BLaER1 (cell line): ENCODE measurements around the gene RMND5B.
"Not testable (repeated sequence)": the region's sequence is repeated elsewhere in the genome, so short reads cannot be mapped to it uniquely, and the experiment has no call there.

Experiments used
- H3K27ac ChIP-seq: shearing (Covaris generic); formaldehyde crosslinking; 2 replicates; pipeline ENCODE4 v1.8.1; 2022
- H3K27me3 ChIP-seq: shearing (Covaris generic); formaldehyde crosslinking; 2 replicates; pipeline ENCODE4 v1.8.1; 2022
- H3K36me3 ChIP-seq: shearing (Covaris generic); formaldehyde crosslinking; 2 replicates; pipeline ENCODE4 v1.8.1; 2022
- H3K4me1 ChIP-seq: shearing (Covaris generic); formaldehyde crosslinking; 2 replicates; pipeline ENCODE4 v1.8.1; 2022
- H3K4me2 ChIP-seq: shearing (Covaris generic); formaldehyde crosslinking; 2 replicates; pipeline ENCODE4 v1.8.1; 2022
- H3K4me3 ChIP-seq: shearing (Covaris generic); formaldehyde crosslinking; 2 replicates; pipeline ENCODE4 v1.8.1; 2022
- H3K9ac ChIP-seq: shearing (Covaris generic); formaldehyde crosslinking; 2 replicates; pipeline ENCODE4 v1.8.1; 2022
- H3K9me3 ChIP-seq: shearing (Covaris generic); formaldehyde crosslinking; 2 replicates; pipeline ENCODE4 v1.8.1; 2022
- H4K20me1 ChIP-seq: shearing (Covaris generic); formaldehyde crosslinking; 2 replicates; pipeline ENCODE4 v1.8.1; 2022
- Cebpa-rat ChIP-seq: shearing (Covaris generic); IDR thresholded peaks from 2 replicates; pipeline ENCODE4 v1.8.1; 2022

Gene RMND5B, protein sequence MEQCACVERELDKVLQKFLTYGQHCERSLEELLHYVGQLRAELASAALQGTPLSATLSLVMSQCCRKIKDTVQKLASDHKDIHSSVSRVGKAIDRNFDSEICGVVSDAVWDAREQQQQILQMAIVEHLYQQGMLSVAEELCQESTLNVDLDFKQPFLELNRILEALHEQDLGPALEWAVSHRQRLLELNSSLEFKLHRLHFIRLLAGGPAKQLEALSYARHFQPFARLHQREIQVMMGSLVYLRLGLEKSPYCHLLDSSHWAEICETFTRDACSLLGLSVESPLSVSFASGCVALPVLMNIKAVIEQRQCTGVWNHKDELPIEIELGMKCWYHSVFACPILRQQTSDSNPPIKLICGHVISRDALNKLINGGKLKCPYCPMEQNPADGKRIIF

DNA sequence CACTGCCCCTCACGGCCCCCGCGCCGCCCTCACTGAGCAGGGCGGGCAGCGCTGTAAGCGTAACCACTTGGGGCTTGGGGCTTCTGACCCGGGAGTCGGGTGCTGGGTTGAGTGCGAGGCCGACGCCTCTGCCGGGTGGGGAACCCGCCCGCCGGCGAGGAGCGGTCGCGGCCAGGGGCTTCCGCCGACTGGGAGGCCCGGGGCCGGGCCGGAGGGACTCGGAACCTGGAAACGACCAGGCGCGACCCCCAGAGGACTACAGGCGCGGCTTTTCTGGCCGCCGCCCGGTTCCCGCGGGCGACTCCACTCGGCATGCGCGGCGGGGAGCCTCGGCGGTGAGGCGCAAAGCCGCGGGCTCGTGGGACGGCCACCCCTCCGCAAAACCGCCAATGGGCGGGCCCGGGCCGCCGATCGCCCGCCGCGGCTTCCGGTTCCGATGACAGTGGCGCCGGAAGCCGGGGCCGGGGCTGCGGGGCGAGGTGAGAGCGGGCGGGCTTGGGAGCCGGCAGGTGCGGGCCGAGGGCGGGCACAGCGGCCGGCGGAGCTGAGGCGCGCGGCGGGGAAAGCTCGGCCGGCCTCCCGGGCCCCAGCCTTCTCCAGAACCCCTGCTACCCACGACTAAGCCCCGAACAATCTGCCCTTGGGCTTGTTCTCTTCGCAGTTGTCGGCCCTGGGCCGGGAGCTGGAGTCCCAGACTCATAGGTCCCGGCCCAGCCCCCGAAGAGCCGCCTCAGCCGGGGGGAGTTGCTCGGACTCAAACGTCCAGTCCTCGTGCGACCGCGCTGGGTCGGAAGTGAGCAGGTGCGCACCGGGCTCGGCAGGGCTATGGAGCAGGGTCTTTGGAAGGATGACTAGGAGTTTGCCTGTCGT lies at the start of gene RMND5B:
Gene RMND5B, plus strand, starts transcription at position 439 of the 870 bp plus-strand sequence. CDS start 7,106 bp downstream, outside the sequence.
- TF ChIP-seq Cebpa-rat, result no peak
- H3K36me3 ChIP-seq, result peaks cover 14% of the 10 kb centered on the region
- no peaks in the 10 kb centered on the region for H3K27me3 ChIP-seq
- H4K20me1 ChIP-seq, result 0 out of 2 replicates have a peak, but pooled peaks cover 7% of the 10 kb centered on the region
- H3K4me1 ChIP-seq, result peaks cover 47% of the 10 kb centered on the region
- H3K9me3 ChIP-seq, result no peaks in the 10 kb centered on the region
- H3K4me3 ChIP-seq, result peak within 1 kb of the TSS; percentile 76
- peak within 1 kb of the TSS; percentile 91 for H3K4me2 ChIP-seq
- peak within 1 kb of the TSS; percentile 93 for H3K27ac ChIP-seq
- peak within 1 kb of the TSS; percentile 86 for H3K9ac ChIP-seq

DNA sequence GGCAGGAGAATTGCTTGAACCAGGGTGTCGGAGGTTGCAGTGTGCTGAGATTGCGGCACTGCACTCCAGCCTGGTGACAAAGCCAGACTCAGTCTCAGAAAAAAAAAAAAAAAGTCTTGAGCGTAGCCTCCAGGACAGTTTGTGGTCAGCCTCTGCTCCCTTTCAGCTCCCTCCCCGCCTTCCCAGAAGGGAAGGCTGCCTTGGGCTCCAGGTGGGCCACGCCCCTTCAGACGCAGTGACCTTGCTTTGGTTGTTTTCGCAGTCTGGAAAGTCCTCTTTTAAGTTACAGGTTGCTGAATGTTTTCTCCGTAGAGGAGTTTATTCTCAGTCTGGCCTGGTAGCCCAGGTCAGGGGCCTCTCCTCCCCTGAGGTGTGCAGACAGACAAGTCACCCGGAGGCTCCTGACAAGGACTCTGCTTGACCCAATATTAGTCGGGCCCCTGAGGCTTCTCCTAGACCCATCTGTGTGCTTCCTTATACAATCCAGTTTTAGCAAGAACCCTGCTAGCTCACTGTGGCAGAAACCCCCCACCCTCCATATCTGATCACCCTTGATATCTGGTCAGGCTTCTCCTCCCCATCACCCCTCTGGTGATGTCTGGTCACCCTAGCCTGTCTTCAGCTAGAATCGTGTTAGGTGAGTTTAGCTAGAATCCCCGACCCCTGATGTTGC lies 49.1 kb upstream of the RMND5B start:
- no peak overlapping the region for H3K27ac ChIP-seq
- H3K4me2 ChIP-seq, result no peak overlapping the region

DNA sequence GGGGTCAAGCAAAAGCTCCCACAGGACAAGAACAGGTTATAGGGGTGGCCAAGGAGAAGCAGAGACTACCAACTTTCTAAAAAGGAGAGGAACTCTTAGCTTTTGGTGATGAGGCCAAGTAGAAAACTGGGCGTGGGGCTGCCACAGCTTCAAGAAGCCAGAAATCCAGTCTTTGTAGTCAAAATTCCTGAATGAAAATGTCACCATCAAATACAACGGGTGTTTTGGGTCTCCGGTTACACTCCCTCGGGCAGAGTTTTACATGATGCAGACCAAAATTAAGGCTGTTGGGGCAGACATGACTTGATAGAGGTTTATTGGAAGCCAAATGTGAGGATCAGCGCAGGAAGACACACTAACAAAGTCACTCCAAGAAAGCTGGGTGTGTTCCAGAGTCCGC lies 46.9 kb upstream of the RMND5B start:
- Histone ChIP-seq H3K27me3 (no peaks in the 10 kb centered on the region), H3K4me2 (peak overlapping the region; percentile 59), H3K4me3 (no peak overlapping the region), H3K27ac (no peak overlapping the region), H3K9ac (no peak overlapping the region), H3K4me1 (peaks cover 27% of the 10 kb centered on the region), H3K36me3 (no peaks in the 10 kb centered on the region), H4K20me1 (no peaks in the 10 kb centered on the region), H3K9me3 (no peaks in the 10 kb centered on the region)
- TF ChIP-seq Cebpa-rat, result no peak

More for the DNA sequence above, 49.1 kb upstream of the RMND5B start:
- Histone ChIP-seq H3K9me3 (no peaks in the 10 kb centered on the region), H4K20me1 (no peaks in the 10 kb centered on the region), H3K9ac (no peak overlapping the region), H3K4me1 (peaks cover 40% of the 10 kb centered on the region), H3K4me3 (no peak overlapping the region), H3K27me3 (no peaks in the 10 kb centered on the region), H3K36me3 (no peaks in the 10 kb centered on the region)
- TF ChIP-seq Cebpa-rat, result no peak

DNA sequence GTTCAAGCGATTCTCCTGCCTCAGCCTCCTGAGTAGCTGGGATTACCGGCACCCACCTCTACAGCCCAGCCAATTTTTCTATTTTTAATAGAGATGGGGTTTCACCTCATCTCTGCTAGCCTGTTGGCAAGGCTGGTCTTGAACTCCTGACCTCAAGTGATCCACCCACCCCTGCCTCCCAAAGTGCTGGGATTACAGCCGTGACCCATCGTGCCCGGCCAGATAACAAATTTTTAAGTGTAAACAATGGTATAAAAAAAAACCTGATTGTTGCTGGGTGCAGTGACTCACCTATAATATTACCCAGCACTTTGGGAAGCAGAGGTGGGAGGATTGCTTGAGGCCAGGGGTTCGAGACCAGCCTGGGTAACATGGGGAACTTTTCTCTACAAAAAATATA lies 45.5 kb upstream of the RMND5B start:
- no peak for TF ChIP-seq Cebpa-rat
- no peak overlapping the region for H3K9ac ChIP-seq

DNA sequence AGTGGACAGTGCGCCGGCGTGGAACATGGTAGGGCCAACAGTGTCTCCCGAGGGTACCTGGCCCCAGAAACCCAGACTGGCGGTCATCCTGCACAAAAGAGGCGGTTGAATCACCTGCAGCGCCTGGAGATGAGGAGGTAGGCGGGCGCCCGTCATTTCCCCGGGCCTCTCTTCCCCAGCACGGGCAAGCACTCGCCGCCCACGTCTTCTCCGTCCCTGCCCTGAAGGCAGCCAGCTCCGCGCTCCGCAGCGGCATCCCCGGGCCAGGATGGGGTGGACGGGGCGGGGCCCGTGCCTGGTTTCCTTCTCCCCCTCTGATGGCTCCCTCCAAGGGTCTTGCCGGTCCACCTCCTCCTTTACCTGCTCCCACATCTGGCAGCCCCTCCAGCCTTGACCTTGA lies 44.5 kb upstream of the RMND5B start:
- Histone ChIP-seq H3K27ac (no peak overlapping the region), H3K9ac (no peak overlapping the region), H3K4me2 (no peak overlapping the region), H4K20me1 (no peaks in the 10 kb centered on the region), H3K27me3 (no peaks in the 10 kb centered on the region), H3K36me3 (no peaks in the 10 kb centered on the region), H3K4me3 (no peak overlapping the region), H3K4me1 (peaks cover 27% of the 10 kb centered on the region), H3K9me3 (peaks cover 13% of the 10 kb centered on the region)
- no peak for TF ChIP-seq Cebpa-rat

More for the DNA sequence above, 45.5 kb upstream of the RMND5B start:
- no peak overlapping the region for H3K27ac ChIP-seq
- H3K36me3 ChIP-seq, result no peaks in the 10 kb centered on the region
- peak overlapping the region; percentile 59 for H3K4me2 ChIP-seq
- H4K20me1 ChIP-seq, result no peaks in the 10 kb centered on the region
- H3K9me3 ChIP-seq, result peaks cover 3% of the 10 kb centered on the region
- H3K27me3 ChIP-seq, result no peaks in the 10 kb centered on the region
- no peak overlapping the region for H3K4me3 ChIP-seq
- peaks cover 27% of the 10 kb centered on the region for H3K4me1 ChIP-seq

DNA sequence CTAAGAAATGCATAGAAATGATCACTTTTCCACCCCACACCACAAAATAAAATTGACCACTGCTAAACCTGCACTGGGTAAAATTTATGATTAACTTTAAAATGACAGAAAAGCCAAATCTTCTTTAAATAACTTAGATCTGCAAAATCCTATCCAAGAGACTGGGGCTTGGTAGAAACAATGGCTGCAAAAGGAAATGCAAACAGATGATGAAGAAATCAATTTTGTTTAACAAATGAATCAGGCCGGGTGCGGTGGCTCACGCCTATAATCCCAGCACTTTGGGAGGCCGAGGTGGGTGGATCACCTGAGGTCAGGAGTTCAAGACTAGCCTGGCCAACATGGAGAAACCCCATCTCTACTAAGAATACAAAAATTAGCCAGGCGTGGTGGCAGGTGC lies 43.6 kb upstream of the RMND5B start:
- H3K4me1 ChIP-seq, result peaks cover 27% of the 10 kb centered on the region
- not testable (repeated sequence) for H3K27ac ChIP-seq

DNA sequence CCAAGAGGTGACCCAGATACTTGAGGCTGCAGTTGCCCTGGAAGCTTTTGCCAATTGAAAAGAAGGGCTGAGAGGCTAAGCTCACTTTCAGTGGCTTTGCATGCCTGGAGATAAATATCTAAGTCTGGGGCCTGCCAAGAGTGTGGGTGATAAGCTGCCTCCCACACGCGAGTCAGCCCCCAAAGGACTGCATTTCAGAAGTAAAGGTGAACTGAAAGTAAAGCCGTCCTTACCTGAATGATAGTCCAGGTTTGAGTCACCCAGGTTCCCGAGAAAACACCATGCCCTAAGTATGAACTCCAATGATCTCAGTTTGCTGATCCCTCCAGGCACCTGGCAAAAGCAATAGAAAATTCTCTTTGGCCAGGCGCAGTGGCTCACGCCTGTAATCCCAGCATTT lies 40.0 kb upstream of the RMND5B start:
- H3K9ac ChIP-seq, result no peak overlapping the region
- no peaks in the 10 kb centered on the region for H3K27me3 ChIP-seq
- H3K4me1 ChIP-seq, result peaks cover 24% of the 10 kb centered on the region
- H3K9me3 ChIP-seq, result peaks cover 19% of the 10 kb centered on the region
- H3K4me2 ChIP-seq, result no peak overlapping the region
- no peak for TF ChIP-seq Cebpa-rat
- H3K27ac ChIP-seq, result no peak overlapping the region
- H4K20me1 ChIP-seq, result no peaks in the 10 kb centered on the region
- H3K36me3 ChIP-seq, result no peaks in the 10 kb centered on the region
- H3K4me3 ChIP-seq, result no peak overlapping the region

More for the DNA sequence above, 43.6 kb upstream of the RMND5B start:
- H3K4me3 ChIP-seq, H3K27me3 ChIP-seq, H4K20me1 ChIP-seq, H3K9ac ChIP-seq, H3K4me2 ChIP-seq, H3K36me3 ChIP-seq: not testable (repeated sequence)
- H3K9me3 ChIP-seq, result peaks cover 19% of the 10 kb centered on the region

DNA sequence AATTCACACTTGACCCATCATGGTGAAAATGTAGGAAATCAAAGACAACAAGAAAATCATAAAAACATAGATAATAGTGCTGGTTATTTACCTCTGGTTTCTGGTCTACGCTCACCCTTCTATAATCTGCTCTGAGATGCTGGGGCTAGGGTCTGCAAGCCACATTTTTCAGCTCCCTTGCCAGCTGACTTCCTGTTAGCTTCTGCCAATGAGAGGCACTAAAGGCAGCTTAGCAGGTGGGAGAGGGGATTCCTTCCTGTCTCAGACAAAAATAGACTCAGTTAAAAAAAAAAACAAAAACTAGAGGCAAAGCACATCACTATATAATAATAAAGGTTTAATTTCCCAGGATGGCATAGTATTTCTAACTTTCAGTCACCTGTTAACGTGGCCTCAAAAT lies 37.7 kb upstream of the RMND5B start:
- Histone ChIP-seq H3K4me2 (peak overlapping the region; percentile 59), H3K4me3 (no peak overlapping the region), H3K27me3 (no peaks in the 10 kb centered on the region), H3K9ac (no peak overlapping the region), H3K9me3 (peaks cover 19% of the 10 kb centered on the region), H3K36me3 (no peaks in the 10 kb centered on the region), H3K4me1 (peaks cover 24% of the 10 kb centered on the region), H3K27ac (no peak overlapping the region), H4K20me1 (no peaks in the 10 kb centered on the region)
- TF ChIP-seq Cebpa-rat, result no peak

DNA sequence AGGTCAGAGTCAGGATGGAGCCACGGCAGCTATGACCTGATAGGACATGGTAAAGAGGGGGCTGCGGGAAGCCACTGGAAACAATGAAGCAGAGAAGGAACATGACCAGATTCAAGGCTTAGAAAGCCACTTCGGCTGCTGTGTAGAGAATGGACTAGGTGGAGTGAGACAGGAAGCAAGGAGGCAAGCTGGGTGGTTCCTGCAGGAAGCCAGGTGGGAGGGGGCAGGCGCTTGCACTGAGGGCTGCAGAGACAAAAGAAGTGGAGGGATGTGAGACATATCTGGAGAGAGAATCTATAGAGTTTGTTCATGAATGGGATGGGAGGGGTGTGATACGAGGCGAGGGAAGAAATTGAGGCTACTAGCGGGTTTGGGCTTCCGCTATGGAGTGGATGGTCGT lies 36.5 kb upstream of the RMND5B start:
- H3K36me3 ChIP-seq, result no peaks in the 10 kb centered on the region
- no peaks in the 10 kb centered on the region for H3K27me3 ChIP-seq
- H4K20me1 ChIP-seq, result no peaks in the 10 kb centered on the region
- no peak overlapping the region for H3K27ac ChIP-seq
- peaks cover 19% of the 10 kb centered on the region for H3K9me3 ChIP-seq
- 0 out of 2 replicates have a peak overlapping the region, but pooled peaks have one; percentile 4 for H3K4me2 ChIP-seq
- no peak for TF ChIP-seq Cebpa-rat
- H3K4me3 ChIP-seq, result no peak overlapping the region
- H3K4me1 ChIP-seq, result peaks cover 24% of the 10 kb centered on the region
- no peak overlapping the region for H3K9ac ChIP-seq
